ENCODE data around the gene PCOLCE2. TPM values are rescaled to one million over a fixed set of nuclear protein-coding genes. Genes with fewer than 3 reads are reported as not detected.

PCOLCE2 gene
- total RNA-seq, result 10 to 100 TPM in 2 of 4 donors, 1 to 10 TPM in 2; 5.3 to 27.4 (median 9.1) TPM

GRCh38 chr3:142888481-142889211, at the start of gene PCOLCE2:
PCOLCE2 (minus strand) TSS chr3:142889083; CDS start chr3:142888896, 187 bp downstream.
- H3K4me3 ChIP-seq, result peak within 1 kb of the TSS; percentile 30 to 46
- H3K27ac ChIP-seq, result no peak within 1 kb of the TSS
- TF ChIP-seq POLR2A (IDR thresholded peaks at IDR 0.05), result no peak
- TF ChIP-seq CTCF (IDR thresholded peaks at IDR 0.05), result no peak
- H3K36me3 ChIP-seq, result no peaks in the 10 kb centered on the region
- peak in 1 of 2 donors; percentile 27 for DNase-seq
- H3K9me3 ChIP-seq, result no peaks in the 10 kb centered on the region
- intact Hi-C loops (cut with DNase I; ENCODE audit: low total_unique reads), result no loop called here
- H3K4me1 ChIP-seq, result no peaks in the 10 kb centered on the region
- H3K27me3 ChIP-seq, result no peaks in the 10 kb centered on the region

- Histone ChIP-seq H3K4me1 (no peaks in the 10 kb centered on the region), H3K27me3 (no peaks in the 10 kb centered on the region), H3K27ac (no peak overlapping the region), H3K36me3 (no peaks in the 10 kb centered on the region), H3K4me3 (no peak overlapping the region), H3K9me3 (no peaks in the 10 kb centered on the region)
- DNase-seq, result no peak
- no peak for TF ChIP-seq CTCF (IDR thresholded peaks at IDR 0.05)
- TF ChIP-seq POLR2A (IDR thresholded peaks at IDR 0.05), result no peak
- intact Hi-C loops (cut with DNase I; ENCODE audit: low total_unique reads), result no loop called here
Observed at GRCh38 chr3:142935963-142936362, 47.1 kb upstream of the PCOLCE2 start.

GRCh38 chr3:142934887-142935269, 46.0 kb upstream of the PCOLCE2 start:
- no peak overlapping the region for H3K4me3 ChIP-seq
- TF ChIP-seq CTCF (IDR thresholded peaks at IDR 0.05) (no peak), POLR2A (IDR thresholded peaks at IDR 0.05) (no peak)
- no peak overlapping the region for H3K27ac ChIP-seq
- no peaks in the 10 kb centered on the region for H3K27me3 ChIP-seq
- DNase-seq, result no peak
- intact Hi-C loops (cut with DNase I; ENCODE audit: low total_unique reads), result no loop called here
- no peaks in the 10 kb centered on the region for H3K9me3 ChIP-seq
- H3K36me3 ChIP-seq, result no peaks in the 10 kb centered on the region
- H3K4me1 ChIP-seq, result no peaks in the 10 kb centered on the region

- no peak overlapping the region for H3K4me3 ChIP-seq
- TF ChIP-seq POLR2A (IDR thresholded peaks at IDR 0.05), result no peak
- no peak for TF ChIP-seq CTCF (IDR thresholded peaks at IDR 0.05)
- H3K36me3 ChIP-seq, result no peaks in the 10 kb centered on the region
- no peak for DNase-seq
- no peaks in the 10 kb centered on the region for H3K4me1 ChIP-seq
- intact Hi-C loops (cut with DNase I; ENCODE audit: low total_unique reads), result no loop called here
- H3K27me3 ChIP-seq, result no peaks in the 10 kb centered on the region
- H3K9me3 ChIP-seq, result no peaks in the 10 kb centered on the region
- H3K27ac ChIP-seq, result no peak overlapping the region
Observed at GRCh38 chr3:142934128-142934886, 45.4 kb upstream of the PCOLCE2 start.

- no peaks in the 10 kb centered on the region for H3K27me3 ChIP-seq
- TF ChIP-seq CTCF (IDR thresholded peaks at IDR 0.05), result no peak
- no peaks in the 10 kb centered on the region for H3K36me3 ChIP-seq
- no peaks in the 10 kb centered on the region for H3K9me3 ChIP-seq
- no peak overlapping the region for H3K27ac ChIP-seq
- H3K4me1 ChIP-seq, result no peaks in the 10 kb centered on the region
- DNase-seq, result no peak
- intact Hi-C loops (cut with DNase I; ENCODE audit: low total_unique reads), result no loop called here
- no peak overlapping the region for H3K4me3 ChIP-seq
Observed at GRCh38 chr3:142931222-142931621, 42.3 kb upstream of the PCOLCE2 start.

All from uterus (tissue), 4 donors.